Keratinocyte (primary cell): ENCODE measurements around the gene DIS3L2.

Source experiments
- CTCF ChIP-seq, 3 experiments: IDR thresholded peaks in 1 of 3; conservative IDR thresholded peaks in 1 of 3; optimal IDR thresholded peaks in 1 of 3; 2 replicates in 2 of 3; 3 replicates in 1 of 3; pipeline versions ENCODE3 to v1.5.1; 2011; ENCODE audit warnings: low read length in 3 of 3, mild to moderate bottlenecking in 3 of 3, moderate library complexity in 2 of 3, control low read depth in 1 of 3, inconsistent platforms in 1 of 3; ENCODE audit not compliant: insufficient read depth in 2 of 3; ENCODE audit errors: extremely low read depth in 1 of 3
- EZH2 ChIP-seq: IDR thresholded peaks from one replicate; pipeline ENCODE4 v1.6.1; 2012; ENCODE audit warnings: inconsistent platforms, mild to moderate bottlenecking, low read length, moderate library complexity

GRCh38 chr2:231935815-231936214, 25.7 kb upstream of the DIS3L2 start:
- TF ChIP-seq CTCF (optimal IDR thresholded peaks at IDR 0.05 in 1 of 3, IDR thresholded peaks at IDR 0.05 in 1 of 3, conservative IDR thresholded peaks at IDR 0.05 in 1 of 3; ENCODE audit: extremely low read depth in 1 of 3, insufficient read depth in 2 of 3, low read length in 3 of 3): no peak
- TF ChIP-seq EZH2: no peak
